Calu3 (cell line): ENCODE data around the gene ST6GAL1. TPM values are rescaled to one million over a fixed set of nuclear protein-coding genes. Genes with fewer than 3 reads are reported as not detected.

Source experiments
- BruUV-seq: library from RNA; stranded (reverse); fragments of 400-500 nt; replicated peaks from 2 replicates; lab custom pipeline; 2021; lab: Mats Ljungman, UMichigan
- CTCF ChIA-PET: fragments of 300-600 bp; sonication (Branson Sonifier 250); formaldehyde crosslinking; loops from one replicate; lab custom pipeline; 2022; ENCODE audit warnings: antibody characterized with exemption; lab: Charles Lee
- DNase-seq: peaks from one replicate; pipeline ENCODE4 v3.0.0; 2022
- H3K27ac Mint-ChIP-seq: one replicate; pipeline ENCODE4 v1.8.0; 2022; ENCODE audit warnings: mixed read lengths; ENCODE audit not compliant: unreplicated experiment
- H3K27me3 Mint-ChIP-seq: one replicate; pipeline ENCODE4 v1.8.0; 2022; ENCODE audit warnings: mixed read lengths; ENCODE audit not compliant: unreplicated experiment
- H3K36me3 Mint-ChIP-seq: one replicate; pipeline ENCODE4 v1.8.0; 2022; ENCODE audit warnings: mild to moderate bottlenecking, moderate library complexity, mixed read lengths; ENCODE audit not compliant: insufficient read depth, unreplicated experiment
- H3K4me1 Mint-ChIP-seq: one replicate; pipeline ENCODE4 v1.8.0; 2022; ENCODE audit warnings: mild to moderate bottlenecking, low read depth, mixed read lengths; ENCODE audit not compliant: unreplicated experiment
- H3K4me3 Mint-ChIP-seq: one replicate; pipeline ENCODE4 v1.8.0; 2022; ENCODE audit warnings: mild to moderate bottlenecking, low read depth, moderate library complexity, mixed read lengths; ENCODE audit not compliant: unreplicated experiment
- H3K9me3 Mint-ChIP-seq: one replicate; pipeline ENCODE4 v1.8.0; 2022; ENCODE audit warnings: low read depth, mixed read lengths; ENCODE audit not compliant: unreplicated experiment
- CTCF ChIP-seq: fragments of 200-600 bp; IDR thresholded peaks from one replicate; pipeline ENCODE4 v1.8.0; 2022; ENCODE audit warnings: antibody characterized with exemption; ENCODE audit not compliant: unreplicated experiment
- intact Hi-C: fragments of 100-400 bp; cut with micrococcal nuclease; formaldehyde crosslinking; loops from one replicate; pipeline ENCODE4 v1.10.0; 2022; ENCODE audit not compliant: unreplicated experiment
- total RNA-seq: library from RNA; stranded (reverse); gene quantifications from 2 replicates; pipeline ENCODE4 v1.2.3, GENCODE V29; 2022

ST6GAL1 gene
- total RNA-seq, 1 experiment from 2014 or later, result 20.4 TPM

- DNase-seq, result no peak
- BruUV-seq, result no TSS peak
- CTCF ChIA-PET, result interaction anchor here (0.6 kb wide), 1 partner anchor 126 kb away, joined by 4 read pairs; no protein-coding TSS in a partner anchor
- no peaks in the 10 kb centered on the region for H3K4me1 Mint-ChIP-seq
- no peak overlapping the region for H3K27ac Mint-ChIP-seq
- no peaks in the 10 kb centered on the region for H3K9me3 Mint-ChIP-seq
- H3K36me3 Mint-ChIP-seq, result no peaks in the 10 kb centered on the region
- no peak for TF ChIP-seq CTCF
- intact Hi-C loops, result no loop called here
- H3K27me3 Mint-ChIP-seq, result no peaks in the 10 kb centered on the region
- H3K4me3 Mint-ChIP-seq, result no peak overlapping the region
These were observed 11.8 kb downstream of the ST6GAL1 start for GRCh38 chr3:186942168-186942567.

GRCh38 chr3:186945255-186945823 lies 15.0 kb downstream of the ST6GAL1 start:
- H3K9me3 Mint-ChIP-seq, result no peaks in the 10 kb centered on the region
- intact Hi-C loops, result no loop called here
- H3K36me3 Mint-ChIP-seq, result no peaks in the 10 kb centered on the region
- no peak overlapping the region for H3K27ac Mint-ChIP-seq
- DNase-seq, result no peak
- H3K4me3 Mint-ChIP-seq, result no peak overlapping the region
- CTCF ChIA-PET, result interaction anchor here (0.7 kb wide), 1 partner anchor 274 kb away, joined by 4 read pairs; no protein-coding TSS in a partner anchor
- no peaks in the 10 kb centered on the region for H3K4me1 Mint-ChIP-seq
- no TSS peak for BruUV-seq
- H3K27me3 Mint-ChIP-seq, result no peaks in the 10 kb centered on the region
- no peak for TF ChIP-seq CTCF

- no peak for DNase-seq
- intact Hi-C loops, result no loop called here
- CTCF ChIA-PET, result interaction anchor here (1.3 kb wide), 1 partner anchor 12 kb away, joined by 5 read pairs; no protein-coding TSS in a partner anchor
- no peaks in the 10 kb centered on the region for H3K9me3 Mint-ChIP-seq
- peaks cover 4% of the 10 kb centered on the region for H3K27me3 Mint-ChIP-seq
- no peak overlapping the region for H3K4me3 Mint-ChIP-seq
- no peak overlapping the region for H3K27ac Mint-ChIP-seq
- no TSS peak for BruUV-seq
- no peak for TF ChIP-seq CTCF
- H3K36me3 Mint-ChIP-seq, result no peaks in the 10 kb centered on the region
- no peaks in the 10 kb centered on the region for H3K4me1 Mint-ChIP-seq
These were observed 16.5 kb downstream of the ST6GAL1 start for GRCh38 chr3:186946756-186947375.

GRCh38 chr3:186949281-186949982 lies 19.1 kb downstream of the ST6GAL1 start:
- no peaks in the 10 kb centered on the region for H3K9me3 Mint-ChIP-seq
- H3K4me3 Mint-ChIP-seq, result no peak overlapping the region
- CTCF ChIA-PET, result interaction anchor here (0.6 to 1.0 kb wide), 2 partner anchors 30 to 188 kb away, joined by 3 read pairs; no protein-coding TSS in a partner anchor
- intact Hi-C loops, result no loop called here
- no peak overlapping the region for H3K27ac Mint-ChIP-seq
- no TSS peak for BruUV-seq
- TF ChIP-seq CTCF, result no peak
- no peaks in the 10 kb centered on the region for H3K4me1 Mint-ChIP-seq
- H3K27me3 Mint-ChIP-seq, result peaks cover 17% of the 10 kb centered on the region
- no peak for DNase-seq
- no peaks in the 10 kb centered on the region for H3K36me3 Mint-ChIP-seq
